Left ventricle myocardium superior (tissue), 1 donor: ENCODE data around the gene CCDC13. TPM values are rescaled to one million over a fixed set of nuclear protein-coding genes. Genes with fewer than 3 reads are reported as not detected.
"Not testable (repeated sequence)": the region's sequence is repeated elsewhere in the genome, so short reads cannot be mapped to it uniquely, and the experiment has no call there.

Experiments
- ATAC-seq: fragments of 200-7000 bp; cut with Tn5 transposase; one replicate; pipeline ENCODE4 v1.9.1; 2020; ENCODE audit warnings: mild to moderate bottlenecking, moderate library complexity
- DNase-seq: peaks from one replicate; pipeline ENCODE4 v3.0.0-alpha.2; 2020
- intact Hi-C: fragments of 100-400 bp; cut with micrococcal nuclease; formaldehyde crosslinking; loops from one replicate; pipeline ENCODE4 v1.11.0; 2022
- long read RNA-seq: library from polyadenylated mRNA; unstranded; transcript quantifications from one replicate; pipeline ENCODE4 v2.0.0, GENCODE V29; 2021
- total RNA-seq: library from RNA; stranded (reverse); fragmentation: NEBNext Ultra II Directional; extraction: Animal tissue kit (Norgen Biotek cat#: 25700); gene quantifications from one replicate; pipeline ENCODE4 v1.2.1, GENCODE V29; 2021
- donor health status: DM: no; HTN: yes; CAD: no; lungs with severe emphysema.

CCDC13 gene
- total RNA-seq = 0.17 TPM
- long read RNA-seq, partial matches to known transcripts = 0 of 1 reads
- long read RNA-seq, other reads (novel, unspliced or antisense) = 1 of 1 reads

GRCh38 chr3:42772670-42773408 lies at the start of gene CCDC13:
TSS of gene CCDC13 (minus strand) at chr3:42773253. CDS start at chr3:42758345, 14,908 bp downstream.
- intact Hi-C loops = no loop called here
- ATAC-seq (peak; percentile 97), DNase-seq (peak; percentile 97)

- intact Hi-C loops = no loop called here
- DNase-seq (no peak), ATAC-seq (no peak)
Measured at GRCh38 chr3:42822828-42823227, 49.8 kb upstream of the CCDC13 start.

GRCh38 chr3:42820746-42821051 lies 47.6 kb upstream of the CCDC13 start:
- ATAC-seq (no peak), DNase-seq (no peak)
- intact Hi-C loops = no loop called here

- ATAC-seq = no peak
- no peak for DNase-seq
- intact Hi-C loops = no loop called here
Measured at GRCh38 chr3:42819351-42819965, 46.4 kb upstream of the CCDC13 start.

- intact Hi-C loops = no loop called here
- DNase-seq = no peak
- ATAC-seq = no peak
Measured at GRCh38 chr3:42815826-42816225, 42.8 kb upstream of the CCDC13 start.

GRCh38 chr3:42814914-42815507 lies 42.0 kb upstream of the CCDC13 start:
- peak; percentile 66 for ATAC-seq
- no peak for DNase-seq
- intact Hi-C loops = no loop called here

- intact Hi-C loops = no loop called here
- ATAC-seq (no peak), DNase-seq (no peak)
Measured at GRCh38 chr3:42814246-42814645, 41.2 kb upstream of the CCDC13 start.

- intact Hi-C loops, DNase-seq, ATAC-seq: not testable (repeated sequence)
Measured at GRCh38 chr3:42811118-42811883, 38.2 kb upstream of the CCDC13 start.

- intact Hi-C loops, ATAC-seq: not testable (repeated sequence)
Measured at GRCh38 chr3:42810706-42811105, 37.7 kb upstream of the CCDC13 start.

GRCh38 chr3:42809202-42809601 lies 36.1 kb upstream of the CCDC13 start, which contains the start of gene ACKR2:
TSS of gene ACKR2 (plus strand) at chr3:42809445. CDS start at chr3:42864503, 55,058 bp downstream.
- no peak for DNase-seq
- intact Hi-C loops = no loop called here
- ATAC-seq = no peak

More at GRCh38 chr3:42810706-42811105, 37.7 kb upstream of the CCDC13 start:
- not testable (repeated sequence) for DNase-seq

GRCh38 chr3:42807929-42808328 lies 34.9 kb upstream of the CCDC13 start:
- DNase-seq = no peak
- no peak for ATAC-seq
- intact Hi-C loops = no loop called here

- DNase-seq (peak; percentile 48), ATAC-seq (peak; percentile 10)
- intact Hi-C loops = no loop called here
Measured at GRCh38 chr3:42805141-42805821, 32.2 kb upstream of the CCDC13 start.

GRCh38 chr3:42804831-42805132 lies 31.7 kb upstream of the CCDC13 start:
- DNase-seq (no peak), ATAC-seq (no peak)
- intact Hi-C loops = no loop called here

GRCh38 chr3:42804106-42804830 lies 31.2 kb upstream of the CCDC13 start, which contains the start of gene HIGD1A:
TSS of gene HIGD1A (minus strand) at chr3:42804490. CDS start at chr3:42794253, 10,237 bp downstream.
- intact Hi-C loops = no loop called here
- peak; percentile 97 for DNase-seq
- peak; percentile 99 for ATAC-seq

- ATAC-seq (peak; percentile 70), DNase-seq (peak; percentile 65)
- intact Hi-C loops = no loop called here
Measured at GRCh38 chr3:42803414-42804105, 30.5 kb upstream of the CCDC13 start.

- intact Hi-C loops = no loop called here
- DNase-seq (no peak), ATAC-seq (no peak)
Measured at GRCh38 chr3:42802876-42803413, 29.9 kb upstream of the CCDC13 start.

GRCh38 chr3:42801784-42802183 lies 28.7 kb upstream of the CCDC13 start:
- no peak for ATAC-seq
- no peak for DNase-seq
- intact Hi-C loops = no loop called here
